Endothelial cell (in vitro differentiated cells): ENCODE data around the gene CCDC85C. TPM values are rescaled to one million over a fixed set of nuclear protein-coding genes. Genes with fewer than 3 reads are reported as not detected.
A peak's percentile ranks its signal among the peaks of the same experiment; 100 is the strongest.
"Not testable (repeated sequence)": the region's sequence is repeated elsewhere in the genome, so short reads cannot be mapped to it uniquely, and the experiment has no call there.

Experiments
- DNase-seq: peaks from one replicate; pipeline ENCODE4 v3.0.0; 2021; ENCODE audit warnings: low spot score
- H3K27ac Mint-ChIP-seq: one replicate; pipeline ENCODE4 v1.8.0; 2021; ENCODE audit warnings: mixed read lengths, inconsistent platforms; ENCODE audit not compliant: unreplicated experiment
- H3K27me3 Mint-ChIP-seq: one replicate; pipeline ENCODE4 v1.8.0; 2021; ENCODE audit warnings: mild to moderate bottlenecking, moderate library complexity, mixed read lengths, inconsistent platforms; ENCODE audit not compliant: unreplicated experiment
- H3K36me3 Mint-ChIP-seq: one replicate; pipeline ENCODE4 v1.8.0; 2021; ENCODE audit warnings: mild to moderate bottlenecking, low read depth, mixed read lengths, inconsistent platforms; ENCODE audit not compliant: unreplicated experiment
- H3K4me1 Mint-ChIP-seq: one replicate; pipeline ENCODE4 v1.8.0; 2021; ENCODE audit warnings: mild to moderate bottlenecking, mixed read lengths, inconsistent platforms; ENCODE audit not compliant: unreplicated experiment
- H3K4me3 Mint-ChIP-seq: one replicate; pipeline ENCODE4 v1.8.0; 2021; ENCODE audit warnings: mild to moderate bottlenecking, mixed read lengths, inconsistent platforms; ENCODE audit not compliant: unreplicated experiment
- H3K9me3 Mint-ChIP-seq: one replicate; pipeline ENCODE4 v1.8.0; 2021; ENCODE audit warnings: mixed read lengths, inconsistent platforms; ENCODE audit not compliant: unreplicated experiment
- total RNA-seq: library from RNA; stranded (reverse); fragmentation: NEBNext Ultra II Directional; extraction: Animal tissue kit (Norgen Biotek cat#: 25700); gene quantifications from one replicate; pipeline ENCODE4 v1.2.1, GENCODE V29; 2021; ENCODE audit not compliant: unreplicated experiment
- TF ChIP-seq, protein P1 (sequence below): fragments of 200-600 bp; sonication (generic); IDR thresholded peaks from one replicate; pipeline ENCODE4 v1.5.0; 2021; ENCODE audit warnings: antibody characterized with exemption; ENCODE audit not compliant: unreplicated experiment

Gene CCDC85C
- total RNA-seq, 1 donor from 2014 or later: 42.1 TPM

DNA sequence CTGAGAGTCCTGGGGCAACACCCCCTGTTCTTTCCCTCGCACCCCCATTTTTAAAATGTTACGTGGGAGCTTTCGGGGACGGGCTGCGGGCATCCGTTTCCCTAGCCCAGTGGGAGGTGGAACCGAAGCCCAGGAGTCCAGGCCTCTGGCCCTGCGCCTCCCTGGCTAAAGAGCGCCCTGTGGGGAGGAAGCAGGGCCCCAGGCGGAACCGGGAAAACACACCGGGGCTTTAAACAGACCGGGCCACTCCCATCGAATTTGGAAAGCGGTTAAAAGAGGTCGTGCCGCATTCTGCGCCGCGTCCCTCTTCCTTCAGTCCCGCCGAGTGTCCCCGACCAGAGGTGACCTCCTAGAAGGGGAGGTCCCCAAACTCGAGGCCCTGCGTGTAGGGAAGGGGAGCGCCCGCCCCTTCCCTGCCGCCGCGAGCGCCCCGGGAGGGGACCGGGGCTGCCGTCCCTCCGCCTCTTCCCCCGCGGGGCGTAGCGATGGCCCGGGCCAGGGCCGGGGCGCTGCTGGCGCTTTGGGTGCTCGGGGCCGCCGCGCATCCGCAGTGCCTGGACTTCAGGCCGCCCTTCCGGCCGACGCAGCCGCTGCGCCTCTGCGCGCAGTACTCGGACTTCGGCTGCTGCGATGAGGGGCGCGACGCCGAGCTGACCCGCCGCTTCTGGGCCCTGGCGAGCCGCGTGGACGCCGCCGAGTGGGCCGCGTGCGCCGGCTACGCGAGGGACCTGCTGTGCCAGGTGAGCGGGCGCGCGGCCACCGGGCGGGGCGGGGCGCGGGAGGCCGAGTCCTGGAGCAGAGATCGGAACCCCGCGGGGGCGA, 40.9 kb upstream of the CCDC85C start, which contains the start of gene HHIPL1:
Gene HHIPL1 (plus strand): TSS at position 407 of the 822 bp plus-strand sequence. CDS start 79 bp downstream, at position 486.
- DNase-seq: peak; percentile 40
- Mint-ChIP-seq H3K9me3 (no peaks in the 10 kb centered on the region), H3K27ac (peak within 1 kb of the TSS; percentile 72), H3K4me1 (peaks cover 5% of the 10 kb centered on the region), H3K4me3 (peak within 1 kb of the TSS; percentile 77), H3K27me3 (peaks cover 6% of the 10 kb centered on the region), H3K36me3 (no peaks in the 10 kb centered on the region)
- TF ChIP-seq, protein P1, sequence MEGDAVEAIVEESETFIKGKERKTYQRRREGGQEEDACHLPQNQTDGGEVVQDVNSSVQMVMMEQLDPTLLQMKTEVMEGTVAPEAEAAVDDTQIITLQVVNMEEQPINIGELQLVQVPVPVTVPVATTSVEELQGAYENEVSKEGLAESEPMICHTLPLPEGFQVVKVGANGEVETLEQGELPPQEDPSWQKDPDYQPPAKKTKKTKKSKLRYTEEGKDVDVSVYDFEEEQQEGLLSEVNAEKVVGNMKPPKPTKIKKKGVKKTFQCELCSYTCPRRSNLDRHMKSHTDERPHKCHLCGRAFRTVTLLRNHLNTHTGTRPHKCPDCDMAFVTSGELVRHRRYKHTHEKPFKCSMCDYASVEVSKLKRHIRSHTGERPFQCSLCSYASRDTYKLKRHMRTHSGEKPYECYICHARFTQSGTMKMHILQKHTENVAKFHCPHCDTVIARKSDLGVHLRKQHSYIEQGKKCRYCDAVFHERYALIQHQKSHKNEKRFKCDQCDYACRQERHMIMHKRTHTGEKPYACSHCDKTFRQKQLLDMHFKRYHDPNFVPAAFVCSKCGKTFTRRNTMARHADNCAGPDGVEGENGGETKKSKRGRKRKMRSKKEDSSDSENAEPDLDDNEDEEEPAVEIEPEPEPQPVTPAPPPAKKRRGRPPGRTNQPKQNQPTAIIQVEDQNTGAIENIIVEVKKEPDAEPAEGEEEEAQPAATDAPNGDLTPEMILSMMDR: no peak

DNA sequence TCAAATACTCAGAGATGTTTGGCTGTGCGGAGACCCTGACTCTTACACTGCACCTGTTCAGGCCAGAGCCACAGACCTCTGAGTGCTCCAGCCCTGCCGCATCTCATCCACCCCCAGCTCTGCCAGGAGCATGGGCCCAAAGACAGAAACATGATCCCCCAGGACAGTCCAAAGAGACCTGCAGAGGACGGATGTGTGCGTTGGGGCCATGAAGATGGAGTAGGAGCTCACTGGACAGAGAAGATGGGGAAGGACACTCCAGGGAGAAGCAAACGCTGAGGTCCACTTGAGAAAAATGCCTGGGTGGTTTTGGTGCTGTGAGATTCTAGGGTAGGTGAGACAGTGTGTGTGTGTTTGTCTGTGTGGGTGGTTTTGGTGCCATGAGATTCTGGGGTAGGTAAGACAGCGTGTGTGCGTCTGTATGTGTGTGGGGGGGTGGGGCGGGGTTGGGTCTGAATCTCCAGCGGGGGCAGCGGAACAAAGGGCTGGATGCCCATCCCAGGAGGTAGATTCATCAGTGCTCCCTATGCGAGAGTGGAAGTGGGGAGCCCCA, 40.1 kb upstream of the CCDC85C start:
- no peaks in the 10 kb centered on the region for H3K9me3 Mint-ChIP-seq
- H3K4me3 Mint-ChIP-seq: peak overlapping the region; percentile 13

DNA sequence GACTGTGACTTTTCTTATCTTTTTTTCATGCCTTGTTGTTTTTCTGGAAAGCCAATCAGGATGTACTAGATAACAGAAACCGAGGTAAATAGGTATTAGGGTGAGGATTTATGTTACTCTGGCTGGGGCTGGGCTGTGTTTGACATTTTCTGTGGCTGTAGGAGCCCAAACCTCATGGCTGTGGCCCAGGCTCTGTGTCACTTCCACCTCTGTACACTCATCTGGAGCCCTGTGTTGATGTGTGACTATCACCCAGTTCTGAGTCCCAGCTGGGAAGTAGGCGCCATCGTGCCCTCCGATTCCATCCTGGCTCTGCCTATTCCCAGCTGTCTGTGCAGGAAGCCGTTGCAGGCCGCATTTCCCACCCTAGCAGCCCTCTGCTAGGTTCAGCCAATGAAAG, 39.3 kb upstream of the CCDC85C start:
- no peaks in the 10 kb centered on the region for H3K9me3 Mint-ChIP-seq
- no peak overlapping the region for H3K4me3 Mint-ChIP-seq
- H3K27ac Mint-ChIP-seq: no peak overlapping the region
- H3K36me3 Mint-ChIP-seq: no peaks in the 10 kb centered on the region
- H3K4me1 Mint-ChIP-seq: peaks cover 5% of the 10 kb centered on the region
- TF ChIP-seq, protein P1: no peak
- H3K27me3 Mint-ChIP-seq: peaks cover 6% of the 10 kb centered on the region
- no peak for DNase-seq

More for the DNA sequence above, 40.1 kb upstream of the CCDC85C start:
- peak overlapping the region; percentile 72 for H3K27ac Mint-ChIP-seq
- peaks cover 5% of the 10 kb centered on the region for H3K4me1 Mint-ChIP-seq
- DNase-seq: no peak
- peaks cover 6% of the 10 kb centered on the region for H3K27me3 Mint-ChIP-seq
- TF ChIP-seq, protein P1: no peak
- no peaks in the 10 kb centered on the region for H3K36me3 Mint-ChIP-seq

DNA sequence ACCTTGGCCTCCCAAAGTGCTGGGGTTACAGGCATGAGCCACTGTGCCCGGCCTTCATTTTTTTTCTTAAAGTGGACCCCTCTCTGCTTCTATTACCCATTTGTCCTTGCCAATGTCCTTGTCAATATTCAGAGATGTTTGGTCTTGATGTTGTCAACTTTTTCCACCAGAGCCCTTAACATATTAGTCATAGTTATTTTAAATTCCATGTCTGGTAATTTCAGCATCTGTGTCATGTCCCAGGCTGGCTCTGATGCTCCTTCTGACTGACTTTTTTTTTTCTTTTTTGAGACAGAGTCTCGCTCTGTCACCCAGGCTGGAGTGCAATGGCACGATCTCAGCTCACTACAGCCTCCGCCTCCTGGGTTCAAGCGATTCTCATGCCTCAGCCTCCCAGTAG, 38.8 kb upstream of the CCDC85C start:
- not testable (repeated sequence) for H3K27me3 Mint-ChIP-seq, H3K27ac Mint-ChIP-seq, H3K4me1 Mint-ChIP-seq, DNase-seq, H3K36me3 Mint-ChIP-seq, H3K9me3 Mint-ChIP-seq, H3K4me3 Mint-ChIP-seq

DNA sequence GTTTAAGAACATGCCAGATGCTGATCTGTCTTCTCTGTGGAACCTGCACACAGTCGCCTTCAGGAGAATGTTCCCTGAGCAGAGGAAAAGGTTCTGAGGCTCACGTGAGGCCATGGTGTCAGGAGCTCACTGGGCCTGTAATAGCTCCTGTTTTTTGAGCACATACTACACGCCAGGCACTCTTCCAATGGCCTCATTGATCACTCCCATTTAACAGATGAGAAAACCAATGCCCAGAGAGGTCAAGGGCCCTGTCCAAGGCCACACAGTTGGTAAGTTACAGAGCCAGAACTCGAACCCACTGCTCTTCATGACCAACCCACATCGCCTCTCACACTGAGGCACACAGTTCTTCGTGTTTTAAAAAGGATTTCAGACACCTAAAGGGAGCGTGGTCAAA, 33.6 kb upstream of the CCDC85C start:
- no peak overlapping the region for H3K27ac Mint-ChIP-seq
- H3K27me3 Mint-ChIP-seq: peaks cover 7% of the 10 kb centered on the region
- no peak for DNase-seq
- TF ChIP-seq, protein P1: no peak
- H3K36me3 Mint-ChIP-seq: no peaks in the 10 kb centered on the region
- H3K4me1 Mint-ChIP-seq: peaks cover 6% of the 10 kb centered on the region
- H3K4me3 Mint-ChIP-seq: no peak overlapping the region
- no peaks in the 10 kb centered on the region for H3K9me3 Mint-ChIP-seq
